OCI-LY1 (cell line): ENCODE data around the gene GLG1.

Experiments
- CTCF ChIP-seq: fragments of 200-600 bp; sonication (generic), shearing (Covaris generic); IDR thresholded peaks from 2 replicates; pipeline ENCODE4 v1.5.1; 2017; ENCODE audit warnings: mild to moderate bottlenecking, antibody characterized with exemption, low read length, moderate library complexity, mixed read lengths
- EZH2 ChIP-seq: fragments of 200-600 bp; sonication (generic), shearing (Covaris generic); IDR thresholded peaks from 2 replicates; pipeline ENCODE4 v1.8.0; 2017; ENCODE audit warnings: borderline replicate concordance, mixed run types, mild to moderate bottlenecking, antibody characterized with exemption, low read length, moderate library complexity, mixed read lengths

GRCh38 chr16:74460542-74460941, 146.4 kb downstream of the GLG1 start:
- TF ChIP-seq CTCF (no peak), EZH2 (no peak)
